NCI-H187 treated with DMSO at 0.1 percent for 48 hours (cell line): Measurements from ENCODE around the gene GPR157.
A peak's percentile ranks its signal among the peaks of the same experiment; 100 is the strongest.
"Not testable (repeated sequence)": the region's sequence is repeated elsewhere in the genome, so short reads cannot be mapped to it uniquely, and the experiment has no call there.

ENCODE experiments used
- DNase-seq: peaks from one replicate; lab custom pipeline; 2025; lab: John Stamatoyannopoulos, UW

The GPR157 gene

GRCh38 chr1:9115351-9116205 is 13.3 kb downstream of the GPR157 start:
- no peak for DNase-seq

- no peak for DNase-seq
Measured at GRCh38 chr1:9112961-9113880, 15.7 kb downstream of the GPR157 start.

- DNase-seq: no peak
Measured at GRCh38 chr1:9111957-9112356, 16.9 kb downstream of the GPR157 start.

- no peak for DNase-seq
Measured at GRCh38 chr1:9111357-9111691, 17.6 kb downstream of the GPR157 start.

GRCh38 chr1:9110669-9111356 is 18.1 kb downstream of the GPR157 start:
- peak; percentile 10 for DNase-seq

- no peak for DNase-seq
Measured at GRCh38 chr1:9108056-9108665, 20.7 kb downstream of the GPR157 start.

GRCh38 chr1:9107136-9107535 is 21.8 kb downstream of the GPR157 start:
- DNase-seq: no peak

- DNase-seq: no peak
Measured at GRCh38 chr1:9106286-9106685, 22.6 kb downstream of the GPR157 start.

GRCh38 chr1:9105336-9105867 is 23.5 kb downstream of the GPR157 start:
- no peak for DNase-seq

- no peak for DNase-seq
Measured at GRCh38 chr1:9101510-9102146, 27.3 kb downstream of the GPR157 start.

GRCh38 chr1:9100471-9101043 is 28.3 kb downstream of the GPR157 start:
- no peak for DNase-seq

- no peak for DNase-seq
Measured at GRCh38 chr1:9099555-9099954, 29.3 kb downstream of the GPR157 start.

GRCh38 chr1:9097947-9098705 is 30.8 kb downstream of the GPR157 start:
- DNase-seq: no peak

- DNase-seq: no peak
Measured at GRCh38 chr1:9095818-9096217, 33.1 kb downstream of the GPR157 start.

- DNase-seq: not testable (repeated sequence)
Measured at GRCh38 chr1:9093996-9094595, 34.8 kb downstream of the GPR157 start.

GRCh38 chr1:9093581-9093980 is 35.3 kb downstream of the GPR157 start:
- DNase-seq: no peak

- no peak for DNase-seq
Measured at GRCh38 chr1:9093091-9093490, 35.8 kb downstream of the GPR157 start.

GRCh38 chr1:9088807-9089206 is 40.1 kb downstream of the GPR157 start:
- DNase-seq: no peak

GRCh38 chr1:9087411-9088125 is 41.3 kb downstream of the GPR157 start:
- DNase-seq: no peak
